ENCODE measurements around the gene DLX3.

DLX3 gene

GRCh38 chr17:49965524-49965909 lies 29.5 kb downstream of the DLX3 start:
- Histone ChIP-seq H3K36me3 (no peaks in the 10 kb centered on the region), H3K4me3 (ENCODE audit: low read depth in 1 of 2, low read length in 1 of 2) (no peak overlapping the region), H3K27ac (no peak overlapping the region), H3K9me3 (no peaks in the 10 kb centered on the region), H3K27me3 (peaks cover 100% of the 10 kb centered on the region), H3K4me1 (ENCODE audit: control insufficient read depth in 1 of 2, insufficient read depth in 1 of 2, low read depth in 1 of 2, low read length in 1 of 2) (peaks cover 24 to 30% of the 10 kb centered on the region in 2 experiments)
- TF ChIP-seq CTCF (IDR thresholded peaks at IDR 0.05), result no peak

- Histone ChIP-seq H3K27me3 (peaks cover 94% of the 10 kb centered on the region), H3K4me1 (ENCODE audit: control insufficient read depth in 1 of 2, insufficient read depth in 1 of 2, low read depth in 1 of 2, low read length in 1 of 2) (peaks cover 24 to 29% of the 10 kb centered on the region in 2 experiments)
- TF ChIP-seq CTCF (IDR thresholded peaks at IDR 0.05), result no peak
These were observed 30.1 kb downstream of the DLX3 start for GRCh38 chr17:49964769-49965523.

GRCh38 chr17:49964303-49964768 lies 30.7 kb downstream of the DLX3 start:
- H3K9me3 ChIP-seq, result no peaks in the 10 kb centered on the region
- no peaks in the 10 kb centered on the region for H3K36me3 ChIP-seq
- peaks cover 21 to 23% of the 10 kb centered on the region in 2 experiments for H3K4me1 ChIP-seq (ENCODE audit: control insufficient read depth in 1 of 2, insufficient read depth in 1 of 2, low read depth in 1 of 2, low read length in 1 of 2)
- no peak overlapping the region for H3K27ac ChIP-seq
- no peak for TF ChIP-seq CTCF (IDR thresholded peaks at IDR 0.05)
- H3K4me3 ChIP-seq (ENCODE audit: low read depth in 1 of 2, low read length in 1 of 2), result no peak overlapping the region
- peaks cover 93% of the 10 kb centered on the region for H3K27me3 ChIP-seq

More at GRCh38 chr17:49964769-49965523, 30.1 kb downstream of the DLX3 start:
- no peak overlapping the region for H3K4me3 ChIP-seq (ENCODE audit: low read depth in 1 of 2, low read length in 1 of 2)
- no peaks in the 10 kb centered on the region for H3K36me3 ChIP-seq
- H3K27ac ChIP-seq, result no peak overlapping the region
- no peaks in the 10 kb centered on the region for H3K9me3 ChIP-seq

- H3K9me3 ChIP-seq, result no peaks in the 10 kb centered on the region
- no peak for TF ChIP-seq CTCF (IDR thresholded peaks at IDR 0.05)
- H3K4me3 ChIP-seq (ENCODE audit: low read depth in 1 of 2, low read length in 1 of 2), result no peak overlapping the region
- peaks cover 93% of the 10 kb centered on the region for H3K27me3 ChIP-seq
- H3K36me3 ChIP-seq, result no peaks in the 10 kb centered on the region
- H3K27ac ChIP-seq, result no peak overlapping the region
- H3K4me1 ChIP-seq (ENCODE audit: control insufficient read depth in 1 of 2, insufficient read depth in 1 of 2, low read depth in 1 of 2, low read length in 1 of 2), result peaks cover 15 to 18% of the 10 kb centered on the region in 2 experiments
These were observed 31.3 kb downstream of the DLX3 start for GRCh38 chr17:49963626-49964302.

- Histone ChIP-seq H3K9me3 (no peaks in the 10 kb centered on the region), H3K4me3 (ENCODE audit: low read depth in 1 of 2, low read length in 1 of 2) (no peak overlapping the region), H3K4me1 (ENCODE audit: control insufficient read depth in 1 of 2, insufficient read depth in 1 of 2, low read depth in 1 of 2, low read length in 1 of 2) (peaks cover 10 to 14% of the 10 kb centered on the region in 2 experiments), H3K36me3 (no peaks in the 10 kb centered on the region), H3K27ac (no peak overlapping the region), H3K27me3 (peaks cover 93% of the 10 kb centered on the region)
- no peak for TF ChIP-seq CTCF (IDR thresholded peaks at IDR 0.05)
These were observed 31.8 kb downstream of the DLX3 start for GRCh38 chr17:49963309-49963625.

Measured in neutrophil (primary cell).